ENCODE data around the gene MCTS1. TPM values are rescaled to one million over a fixed set of nuclear protein-coding genes. Genes with fewer than 3 reads are reported as not detected.
A peak's percentile ranks its signal among the peaks of the same experiment; 100 is the strongest.
"Not testable (repeated sequence)": the region's sequence is repeated elsewhere in the genome, so short reads cannot be mapped to it uniquely, and the experiment has no call there.

Gene MCTS1, protein sequence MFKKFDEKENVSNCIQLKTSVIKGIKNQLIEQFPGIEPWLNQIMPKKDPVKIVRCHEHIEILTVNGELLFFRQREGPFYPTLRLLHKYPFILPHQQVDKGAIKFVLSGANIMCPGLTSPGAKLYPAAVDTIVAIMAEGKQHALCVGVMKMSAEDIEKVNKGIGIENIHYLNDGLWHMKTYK
- polyA plus RNA-seq (ENCODE audit: insufficient read length in 12 of 12): 10 to 100 TPM in 11 of 12 donors, not detected in 1; 30.0 to 54.1 (median 44.8) TPM
- long read RNA-seq, donor 1, transcript MCTS1-202 (6 exons, 1,018 nt): major isoform, 32 of 33 reads
- long read RNA-seq, donor 1, partial matches to known transcripts: 0 of 33 reads
- long read RNA-seq, donor 1, other reads (novel, unspliced or antisense): 0 of 33 reads
- long read RNA-seq, donor 2, transcript MCTS1-202 (6 exons, 1,018 nt): major isoform, 31 of 38 reads
- long read RNA-seq, donor 2, partial matches to known transcripts: 0 of 38 reads
- long read RNA-seq, donor 2, other reads (novel, unspliced or antisense): 0 of 38 reads
- long read RNA-seq, donor 3, transcript MCTS1-202 (6 exons, 1,018 nt): major isoform, 7 of 9 reads
- long read RNA-seq, donor 3, partial matches to known transcripts: 0 of 9 reads
- long read RNA-seq, donor 3, other reads (novel, unspliced or antisense): 0 of 9 reads
- long read RNA-seq, donor 4, transcript MCTS1-202 (6 exons, 1,018 nt): major isoform, 7 of 11 reads
- long read RNA-seq, donor 4, partial matches to known transcripts: 0 of 11 reads
- long read RNA-seq, donor 4, other reads (novel, unspliced or antisense): 0 of 11 reads
- long read RNA-seq, donor 5, transcript MCTS1-202 (6 exons, 1,018 nt): major isoform, 24 of 28 reads
- long read RNA-seq, donor 5, partial matches to known transcripts: 0 of 28 reads
- long read RNA-seq, donor 5, other reads (novel, unspliced or antisense): 0 of 28 reads
- long read RNA-seq, donor 6, transcript MCTS1-202 (6 exons, 1,018 nt): major isoform, 9 of 19 reads
- long read RNA-seq, donor 6, partial matches to known transcripts: 0 of 19 reads
- long read RNA-seq, donor 6, other reads (novel, unspliced or antisense): 8 of 19 reads
- long read RNA-seq, donor 7, transcript MCTS1-202 (6 exons, 1,018 nt): major isoform, 12 of 13 reads
- long read RNA-seq, donor 7, partial matches to known transcripts: 0 of 13 reads
- long read RNA-seq, donor 7, other reads (novel, unspliced or antisense): 0 of 13 reads
- long read RNA-seq, donor 8, transcript MCTS1-202 (6 exons, 1,018 nt): major isoform, 27 of 30 reads
- long read RNA-seq, donor 8, partial matches to known transcripts: 0 of 30 reads
- long read RNA-seq, donor 8, other reads (novel, unspliced or antisense): 0 of 30 reads
- long read RNA-seq, donor 9, transcript MCTS1-202 (6 exons, 1,018 nt): major isoform, 14 of 14 reads
- long read RNA-seq, donor 9, partial matches to known transcripts: 0 of 14 reads
- long read RNA-seq, donor 9, other reads (novel, unspliced or antisense): 0 of 14 reads
- long read RNA-seq, donor 10, transcript MCTS1-202 (6 exons, 1,018 nt): major isoform, 22 of 32 reads
- long read RNA-seq, donor 10, partial matches to known transcripts: 9 of 32 reads
- long read RNA-seq, donor 10, other reads (novel, unspliced or antisense): 0 of 32 reads
- long read RNA-seq, donor 11, transcript MCTS1-202 (6 exons, 1,018 nt): major isoform, 32 of 52 reads
- long read RNA-seq, donor 11, partial matches to known transcripts: 0 of 52 reads
- long read RNA-seq, donor 11, other reads (novel, unspliced or antisense): 17 of 52 reads

DNA sequence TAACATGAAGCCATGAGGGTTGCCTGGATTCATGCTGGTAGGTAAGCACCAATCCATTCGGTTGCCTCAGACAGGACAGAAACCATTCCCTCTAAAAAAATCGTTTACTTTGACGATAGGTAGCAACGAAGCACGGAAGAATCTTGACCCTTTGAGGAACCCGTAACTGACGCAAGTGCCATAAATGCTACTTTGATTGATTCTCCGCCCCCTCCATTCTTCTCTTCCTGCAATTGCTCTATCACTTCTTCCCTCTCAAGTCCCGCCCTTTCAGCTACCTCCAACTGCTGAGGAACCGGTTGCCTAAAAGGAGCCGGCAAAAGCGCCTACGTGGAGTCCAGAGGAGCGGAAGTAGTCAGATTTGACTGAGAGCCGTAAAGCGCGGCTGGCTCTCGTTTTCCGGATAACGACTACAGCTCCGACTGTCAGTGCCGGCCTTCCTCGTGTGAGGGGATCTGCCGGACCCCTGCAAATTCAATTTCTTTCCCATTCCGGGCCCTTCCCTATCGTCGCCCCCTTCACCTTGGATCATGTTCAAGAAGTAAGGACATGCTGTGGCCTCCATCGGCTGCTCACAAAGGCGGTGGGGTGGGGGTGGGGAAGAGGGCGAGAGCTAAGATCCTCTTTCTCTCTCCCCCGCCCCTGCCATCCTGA lies at the start of gene MCTS1:
TSS of gene MCTS1 (plus strand) at position 395 of the 654 bp plus-strand sequence. CDS start at position 531, 136 bp downstream.
- peak; percentile 90 for DNase-seq

DNA sequence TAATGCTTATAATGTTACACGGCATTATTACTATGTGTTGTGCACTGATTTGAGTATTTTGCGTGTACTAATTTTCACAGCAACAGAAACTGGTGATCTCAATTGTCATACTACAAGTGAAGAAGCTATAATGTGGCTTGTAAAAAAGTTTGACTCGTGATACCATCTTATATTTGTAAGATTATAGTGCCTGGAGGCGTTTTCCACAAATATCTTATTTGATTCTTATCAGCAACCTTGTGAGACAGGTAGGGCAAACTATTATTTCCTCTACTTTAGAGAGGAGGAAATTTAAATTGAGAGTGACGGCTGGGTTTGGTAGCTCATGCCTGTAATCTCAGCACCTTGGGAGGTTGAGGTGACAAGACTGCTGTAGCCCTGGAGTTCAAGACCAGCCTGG lies 47.6 kb upstream of the MCTS1 start:
- no peak for DNase-seq

DNA sequence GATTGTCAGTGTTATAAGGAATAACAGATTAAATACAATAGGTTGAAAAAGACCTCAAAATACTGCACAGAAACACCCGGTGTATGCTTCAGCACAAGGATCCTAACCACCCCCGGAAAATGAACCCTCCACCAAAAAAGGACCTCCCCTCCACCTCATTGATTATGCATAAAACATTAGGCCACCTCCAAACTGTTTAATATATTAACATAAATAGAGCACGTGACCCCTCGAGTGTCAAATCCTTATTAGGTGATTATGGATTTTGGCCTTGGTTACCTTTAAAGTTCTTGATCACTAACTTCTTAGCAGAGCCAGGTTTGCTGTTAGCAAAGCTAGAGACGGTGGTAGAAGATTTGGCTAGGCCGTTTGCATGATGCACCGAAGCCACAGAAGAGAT lies 44.1 kb upstream of the MCTS1 start:
- no peak for DNase-seq

DNA sequence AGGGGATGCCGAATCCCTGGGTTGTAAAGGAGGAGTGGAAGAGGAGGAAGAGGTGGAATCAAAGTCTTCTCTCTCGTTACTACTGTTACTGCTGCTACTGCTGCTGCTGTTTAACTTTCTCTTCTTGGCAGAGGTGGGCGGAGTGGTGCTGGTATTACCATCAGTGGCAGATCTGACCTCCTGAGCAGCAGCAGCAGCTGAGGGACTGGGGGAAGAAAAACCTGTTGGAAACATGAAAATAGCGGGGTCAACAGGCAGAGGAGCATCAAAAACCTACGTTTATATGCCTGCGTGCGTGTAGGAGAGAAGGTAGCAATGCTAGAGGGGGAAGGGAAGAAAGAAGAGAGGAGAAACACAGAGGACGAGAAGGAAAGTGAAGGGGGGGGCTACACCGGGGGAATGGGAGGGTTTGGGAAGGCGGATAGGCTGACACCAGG lies 43.5 kb upstream of the MCTS1 start:
- no peak for DNase-seq

DNA sequence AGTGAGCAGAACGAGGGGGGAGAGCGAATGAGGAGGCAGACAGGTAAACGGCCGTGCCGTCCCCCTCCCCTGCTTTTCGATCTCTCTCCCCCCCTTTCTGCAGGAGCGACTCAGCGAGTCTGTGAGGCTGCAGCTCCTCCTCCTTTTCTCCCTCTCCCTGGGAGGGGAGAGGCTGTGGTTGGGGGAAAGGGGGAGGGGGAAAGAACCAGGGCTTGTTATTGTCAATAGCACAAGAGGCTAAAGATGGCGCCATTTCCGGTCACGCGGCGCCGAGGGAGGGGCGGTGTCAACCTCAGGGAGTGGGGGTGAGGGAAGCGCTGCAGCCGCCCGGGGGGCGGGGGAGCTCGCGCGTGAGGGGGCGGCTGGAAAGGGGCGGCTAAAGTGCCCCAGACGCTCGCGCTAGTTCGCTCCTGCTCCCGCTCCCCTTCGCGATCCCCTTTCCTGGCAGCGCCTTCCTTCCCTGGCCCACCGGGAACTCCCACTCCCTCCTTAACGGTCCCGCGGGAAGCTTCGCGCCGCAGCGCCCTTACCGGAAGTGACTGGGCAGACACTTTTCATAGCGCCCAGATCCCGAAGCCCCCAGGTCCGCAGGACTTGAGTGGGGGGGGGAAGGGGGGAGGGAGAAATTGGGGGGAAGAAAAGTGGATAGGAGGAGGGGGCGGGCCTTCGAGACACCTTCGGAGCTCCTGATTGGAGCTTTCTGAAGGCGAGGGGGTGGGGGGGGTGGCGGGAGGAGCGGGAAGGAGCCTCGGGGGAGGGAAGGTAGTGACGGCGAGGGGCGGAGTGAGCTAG lies 42.9 kb upstream of the MCTS1 start, which contains the start of gene CUL4B:
TSS of gene CUL4B (minus strand) at position 121 of the 792 bp plus-strand sequence. CDS start 324 bp downstream, outside the sequence.
- peak; percentile 95 for DNase-seq

DNA sequence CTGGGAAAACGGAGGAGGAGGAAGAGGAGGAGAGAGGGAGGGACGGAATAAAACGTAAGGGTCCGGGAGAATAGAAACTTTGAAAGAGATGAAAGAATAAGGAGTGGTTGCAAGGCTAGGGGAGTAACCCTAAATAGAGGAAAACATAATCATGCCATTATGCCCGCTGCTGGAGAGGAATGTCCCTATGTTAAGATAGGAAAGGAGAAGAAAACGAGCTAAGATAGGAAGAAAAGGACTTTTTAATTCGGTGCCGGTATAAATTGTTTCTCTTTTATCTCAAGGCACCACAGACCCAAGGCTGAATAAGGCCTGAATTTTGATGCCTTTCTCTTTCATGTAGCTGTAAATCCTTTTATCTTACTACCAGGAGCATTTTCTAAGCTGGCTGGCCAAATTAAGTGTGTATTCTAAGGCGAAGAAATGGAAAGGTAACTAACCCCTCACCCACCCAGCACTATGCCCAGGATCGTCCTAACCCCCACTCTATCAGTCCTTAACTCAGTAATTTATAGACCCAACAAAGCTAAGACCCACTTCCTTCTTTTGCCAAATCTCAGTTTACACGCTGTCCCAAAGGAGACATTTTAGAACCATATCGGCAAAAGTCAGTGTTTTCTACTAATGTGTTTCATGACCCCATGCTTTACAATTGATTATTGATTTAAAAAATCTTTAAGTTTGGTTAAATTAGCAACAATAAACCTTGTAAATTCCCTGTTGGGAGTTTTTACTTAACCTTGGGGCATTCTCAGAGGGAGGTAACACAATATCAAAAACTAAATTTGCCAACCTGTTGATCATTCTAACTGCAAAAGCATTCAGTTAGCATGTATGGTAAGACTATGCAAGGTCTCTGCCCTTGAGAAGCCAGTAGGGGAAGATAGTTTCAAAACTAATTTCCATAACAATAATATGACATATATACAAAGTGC lies 42.0 kb upstream of the MCTS1 start:
- no peak for DNase-seq

DNA sequence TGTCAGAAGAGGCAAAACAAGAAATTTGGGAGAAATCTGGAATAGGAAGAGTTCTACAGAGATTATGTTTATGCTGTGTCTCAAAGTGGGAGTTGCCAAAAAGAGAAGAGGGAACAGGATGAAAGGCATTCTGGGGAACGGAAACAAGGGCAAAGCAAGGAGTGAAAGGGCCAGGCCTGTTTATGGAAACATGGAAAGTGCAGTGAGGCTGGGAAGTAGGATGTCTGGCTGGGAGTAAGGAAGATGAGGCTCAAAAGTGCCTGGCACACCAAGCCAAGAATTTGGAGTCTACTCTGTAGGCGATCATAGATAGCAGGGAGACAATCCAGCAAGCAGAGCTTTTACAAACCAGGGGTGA lies 41.4 kb upstream of the MCTS1 start:
- no peak for DNase-seq

DNA sequence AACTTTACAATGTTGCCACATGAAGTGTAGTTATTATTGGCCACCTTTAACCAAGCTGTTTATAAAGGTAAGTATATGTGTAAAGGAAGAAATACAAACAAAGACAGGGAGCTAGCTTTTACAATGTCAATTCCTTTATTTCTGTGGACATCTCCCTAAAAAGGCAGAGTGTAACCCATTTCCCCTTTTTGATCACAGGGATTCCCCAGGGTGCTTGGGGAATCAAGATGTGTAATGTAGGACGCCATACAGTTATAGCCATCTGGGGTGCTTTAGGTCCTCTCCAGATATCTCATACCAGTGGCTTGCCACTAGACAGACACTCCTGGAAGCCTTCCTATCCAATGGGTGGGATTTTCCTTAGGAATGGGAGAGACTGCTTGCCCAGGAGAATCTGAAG lies 39.0 kb upstream of the MCTS1 start:
- no peak for DNase-seq

DNA sequence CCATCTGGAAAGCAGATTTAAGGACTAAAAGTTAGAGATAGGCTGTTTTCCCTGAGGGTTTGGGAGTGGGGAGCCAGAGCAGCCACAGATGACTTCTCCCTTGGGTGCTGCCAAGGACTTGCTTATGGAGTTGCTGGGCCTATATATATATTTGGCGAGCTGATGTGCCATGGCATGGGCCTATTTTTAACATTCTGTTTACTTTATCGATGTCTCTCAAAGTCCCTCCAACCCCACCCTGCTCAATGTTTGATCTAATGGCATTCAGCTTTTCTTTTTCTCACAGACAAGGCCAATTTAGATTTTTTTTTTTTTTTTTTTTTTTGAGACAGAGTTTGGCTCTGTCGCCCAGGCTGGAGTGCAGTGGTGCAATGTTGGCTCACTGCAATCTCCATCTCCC lies 37.1 kb upstream of the MCTS1 start:
- no peak for DNase-seq

DNA sequence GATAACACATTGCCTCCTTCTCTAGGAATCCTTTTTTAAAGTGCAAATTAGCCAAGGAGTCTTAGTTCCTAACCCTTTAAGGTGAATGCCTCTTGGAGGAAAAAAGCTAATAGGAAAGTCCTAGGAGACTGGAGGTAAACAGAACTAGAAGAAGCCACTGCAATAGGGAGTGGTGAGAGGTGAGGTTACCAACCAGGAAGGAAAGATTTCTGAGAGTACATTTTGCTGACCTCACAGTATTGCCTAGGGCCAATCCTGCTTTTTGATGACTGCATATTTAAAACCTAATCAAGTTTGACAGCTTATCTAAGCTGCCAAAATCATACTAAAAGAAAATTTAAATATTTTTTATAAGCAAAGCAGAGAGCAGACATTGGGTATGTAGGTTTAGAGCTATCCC lies 35.9 kb upstream of the MCTS1 start:
- no peak for DNase-seq

DNA sequence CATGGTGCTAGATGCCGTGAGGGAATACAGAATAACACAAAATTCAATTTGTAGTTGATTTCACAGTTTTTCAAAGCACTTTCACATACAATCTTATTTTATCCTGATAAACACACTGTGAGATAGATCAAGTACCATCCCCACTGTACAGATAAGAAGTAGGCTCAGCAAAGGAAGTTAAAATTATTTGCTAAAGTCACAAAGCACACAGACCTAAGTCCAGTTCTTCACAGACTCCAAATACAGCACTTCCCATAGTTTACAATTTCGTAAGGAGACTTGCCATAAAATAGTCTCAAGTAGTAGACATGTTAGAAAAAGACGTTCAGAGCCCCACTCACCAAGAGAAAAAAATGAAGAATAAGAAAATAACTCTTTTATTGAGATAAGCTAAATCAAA lies 35.3 kb upstream of the MCTS1 start:
- DNase-seq: no peak

DNA sequence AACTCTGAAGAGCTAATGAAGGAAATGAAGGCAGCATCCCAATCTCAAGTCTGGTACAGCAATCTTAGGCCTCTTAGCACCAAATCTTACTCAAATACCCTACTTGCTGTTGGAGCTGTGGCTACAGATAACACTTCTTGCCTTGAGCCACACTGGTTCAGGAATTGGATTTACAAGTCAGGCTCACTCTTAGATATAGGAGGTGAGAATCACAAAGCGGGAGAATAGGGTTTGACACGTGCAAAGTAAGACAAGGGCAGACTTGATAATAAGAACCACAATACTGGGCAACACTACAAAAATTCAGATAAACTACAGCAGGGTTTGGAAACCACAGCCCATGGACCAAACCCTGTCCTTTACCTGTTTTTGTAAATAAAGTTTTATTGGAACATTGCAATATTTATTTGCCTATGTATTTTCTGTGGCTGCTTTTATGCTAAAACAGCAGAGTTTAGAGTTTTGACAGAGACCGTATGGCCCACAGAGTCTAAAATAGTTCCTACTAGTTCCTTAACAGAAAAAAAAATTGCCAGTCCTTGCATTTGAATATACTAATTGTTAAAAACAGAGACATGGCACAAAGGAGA lies 33.8 kb upstream of the MCTS1 start:
- no peak for DNase-seq

DNA sequence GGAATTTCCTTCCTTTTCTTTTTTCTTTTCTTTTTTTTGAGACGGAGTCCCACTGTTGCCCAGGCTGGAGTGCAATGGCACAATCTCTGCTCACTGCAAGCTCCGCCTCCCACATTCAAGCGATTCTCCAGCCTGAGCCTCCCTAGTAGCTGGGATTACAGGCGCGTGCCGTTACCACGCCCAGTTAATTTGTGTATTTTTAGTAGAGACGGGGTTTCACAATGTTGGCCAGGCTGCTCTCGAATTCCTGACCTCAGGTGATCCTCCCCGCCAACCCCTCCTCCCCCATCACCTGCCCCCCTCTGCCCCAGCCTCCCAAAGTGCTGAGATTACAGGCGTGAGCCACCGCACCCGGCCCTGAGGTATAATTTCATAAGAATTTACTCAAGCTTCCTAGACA lies 30.1 kb upstream of the MCTS1 start:
- DNase-seq: not testable (repeated sequence)

DNA sequence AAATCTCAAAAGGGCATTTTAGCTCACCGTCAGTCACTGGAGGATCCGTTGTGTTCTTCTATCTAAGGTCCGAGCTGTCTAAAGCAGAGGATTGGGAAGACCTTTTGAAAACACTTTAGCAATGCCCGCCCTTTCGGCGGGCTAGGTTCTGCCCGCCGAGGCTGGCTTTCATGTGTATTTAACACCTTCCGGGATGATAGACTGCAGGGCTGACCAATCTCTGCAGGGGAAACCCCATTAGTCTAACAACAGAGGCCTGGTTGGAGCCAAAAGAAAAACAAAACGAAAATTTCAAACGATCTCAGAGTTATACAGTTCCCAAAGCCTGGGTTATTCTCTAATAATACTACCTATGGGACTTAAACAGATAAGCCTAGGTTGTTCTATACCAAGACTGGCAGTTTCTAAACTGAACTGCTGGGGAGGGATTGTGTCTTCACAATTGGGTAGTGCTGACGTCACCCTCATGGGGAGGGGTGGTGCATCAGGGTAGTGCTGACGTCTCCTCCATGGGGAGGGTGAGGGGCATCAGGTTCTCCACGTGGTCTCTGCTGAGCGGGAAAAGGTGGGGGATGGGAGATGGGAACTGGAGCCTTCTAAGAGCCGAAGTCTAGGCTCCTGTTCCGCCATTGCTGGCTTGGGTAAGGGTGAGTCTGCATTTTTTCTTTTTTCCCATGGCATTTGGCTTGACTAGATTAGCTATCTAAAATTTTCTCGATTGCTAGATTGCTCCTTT lies 28.4 kb upstream of the MCTS1 start:
- DNase-seq: no peak

DNA sequence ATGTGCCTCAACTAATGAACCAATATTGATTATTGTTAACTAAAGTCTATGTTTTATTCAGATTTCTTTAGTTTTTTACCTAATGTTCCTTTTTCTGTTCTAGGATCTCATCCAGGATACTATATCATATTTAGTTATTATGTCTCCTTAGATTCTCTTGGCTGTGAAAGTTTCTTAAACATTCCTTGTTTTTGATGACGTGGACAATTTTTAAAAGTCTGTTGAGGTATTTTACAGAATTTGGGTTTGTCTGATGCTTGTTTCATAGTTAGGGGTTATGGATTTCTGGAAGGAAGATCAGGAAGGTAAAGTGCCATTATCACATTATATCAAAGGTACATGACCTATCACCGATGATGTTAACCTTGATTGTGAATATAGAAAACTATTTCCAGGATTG lies 18.2 kb upstream of the MCTS1 start:
- no peak for DNase-seq

DNA sequence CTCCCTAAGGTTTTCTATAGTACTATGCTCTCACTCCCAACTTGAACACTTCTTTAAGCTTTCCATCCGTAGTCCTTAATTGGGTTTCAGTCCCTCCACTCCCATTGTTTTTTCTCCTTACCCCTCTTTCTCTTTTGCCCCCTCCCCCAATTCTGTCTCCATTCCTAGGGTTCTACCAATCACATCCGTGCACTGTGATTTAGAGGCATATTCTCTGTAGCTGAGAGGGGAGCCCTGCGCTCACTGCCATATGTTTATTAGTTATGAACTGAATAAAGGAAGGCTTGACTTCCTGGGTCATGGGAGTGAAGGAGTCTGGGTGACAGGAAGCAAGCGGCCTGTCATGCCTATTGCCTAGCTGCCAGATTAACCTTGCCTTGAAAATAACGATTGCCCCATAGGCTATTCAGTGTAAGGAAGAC lies 471 bp downstream of the MCTS1 start:
- DNase-seq: peak; percentile 26

DNA sequence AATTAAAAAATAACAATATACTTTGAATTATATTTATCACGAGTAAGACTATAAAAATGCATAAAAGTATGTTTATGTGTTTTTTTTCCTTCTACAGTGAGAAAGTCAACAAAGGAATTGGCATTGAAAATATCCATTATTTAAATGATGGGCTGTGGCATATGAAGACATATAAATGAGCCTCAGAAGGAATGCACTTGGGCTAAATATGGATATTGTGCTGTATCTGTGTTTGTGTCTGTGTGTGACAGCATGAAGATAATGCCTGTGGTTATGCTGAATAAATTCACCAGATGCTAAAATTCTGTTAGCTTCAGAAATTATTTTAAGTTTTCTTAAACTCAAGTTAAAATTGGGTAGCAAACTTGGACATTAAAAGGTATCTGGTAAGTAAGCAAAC lies 8.2 kb downstream of the MCTS1 start:
- DNase-seq: no peak
